ENCODE data around the gene PTPN13.

The PTPN13 gene

DNA sequence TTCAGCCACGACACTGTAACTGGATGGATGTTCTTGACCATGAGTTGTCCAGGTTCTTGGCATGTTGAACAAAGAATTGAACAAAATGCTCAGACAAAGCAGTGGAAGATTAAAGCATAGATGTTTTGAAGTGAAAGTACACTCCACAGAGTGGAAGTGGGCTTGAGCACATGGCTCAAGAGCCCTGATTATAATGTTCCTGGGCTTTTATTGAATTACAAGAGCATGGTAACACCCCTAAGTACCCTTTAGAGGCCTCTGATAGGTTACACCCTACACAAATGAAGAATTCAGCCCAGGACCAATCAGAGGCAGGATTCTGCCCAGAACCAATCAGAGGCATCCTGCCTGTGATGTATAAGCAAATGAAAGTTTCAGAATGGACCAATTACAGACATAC, 221.5 kb downstream of the PTPN13 start:
- 100% methylated on average over 1 of the region's 1 CpG; no CpG with 5 or more reads in 1 of the 2 experiments for WGBS, 2 experiments (ENCODE audit: insufficient coverage in 2 of 2)
- H3K9me3 ChIP-seq (ENCODE audit: control insufficient read depth, low read length) = peaks cover 6% of the 10 kb centered on the region
- H3K36me3 ChIP-seq (ENCODE audit: control insufficient read depth, insufficient read depth, low read length) = peaks cover 53% of the 10 kb centered on the region
- H3K27ac ChIP-seq (ENCODE audit: low read depth, low read length, severe bottlenecking) = no peak overlapping the region
- no peak overlapping the region for H3K4me3 ChIP-seq (ENCODE audit: extremely low read depth, insufficient read depth, low read length, poor library complexity, severe bottlenecking)
- peaks cover 11% of the 10 kb centered on the region for H3K4me1 ChIP-seq (ENCODE audit: control insufficient read depth, insufficient read depth, low read length, poor library complexity, severe bottlenecking)

DNA sequence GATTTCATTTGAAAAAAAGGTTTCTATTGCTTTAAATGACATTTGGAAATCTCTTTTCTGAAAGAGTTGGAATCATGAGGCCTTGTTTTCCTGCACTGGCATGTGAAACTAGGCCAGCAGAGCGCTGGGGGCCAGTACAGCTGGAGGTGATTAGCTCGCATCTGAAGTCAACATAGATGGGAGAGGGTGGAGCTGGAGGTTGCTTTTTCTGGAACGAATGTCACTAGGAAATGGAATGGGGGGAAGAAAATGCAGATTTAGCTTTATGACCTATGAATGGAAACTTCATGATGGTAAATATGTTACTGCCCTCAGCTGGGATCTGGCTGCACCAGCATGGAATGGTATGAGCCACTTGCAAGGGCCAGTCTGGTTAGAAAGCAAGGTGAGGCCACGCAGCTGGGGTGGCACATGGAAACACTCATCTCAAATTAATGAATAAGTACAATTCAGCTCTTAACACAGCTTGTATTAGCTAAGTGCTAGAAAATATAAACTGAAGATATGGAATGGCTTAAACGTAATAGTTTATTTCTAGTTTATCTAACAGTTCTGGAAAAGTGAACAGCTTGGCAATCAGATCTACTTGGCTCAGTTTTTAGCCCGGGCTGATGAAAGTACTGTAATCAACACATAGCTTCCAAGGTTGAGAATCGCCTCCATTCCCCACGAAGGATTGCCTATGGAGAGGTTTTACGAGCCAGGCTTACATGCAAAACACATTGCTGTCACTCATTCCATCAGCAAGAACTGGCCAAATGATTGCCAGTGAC, 222.6 kb downstream of the PTPN13 start:
- H3K4me3 ChIP-seq (ENCODE audit: extremely low read depth, insufficient read depth, low read length, poor library complexity, severe bottlenecking) = no peak overlapping the region
- H3K4me1 ChIP-seq (ENCODE audit: control insufficient read depth, insufficient read depth, low read length, poor library complexity, severe bottlenecking) = peaks cover 11% of the 10 kb centered on the region
- peaks cover 43% of the 10 kb centered on the region for H3K36me3 ChIP-seq (ENCODE audit: control insufficient read depth, insufficient read depth, low read length)
- H3K9me3 ChIP-seq (ENCODE audit: control insufficient read depth, low read length) = peaks cover 6% of the 10 kb centered on the region
- H3K27ac ChIP-seq (ENCODE audit: low read depth, low read length, severe bottlenecking) = no peak overlapping the region
- WGBS, 2 experiments (ENCODE audit: insufficient coverage in 2 of 2) = 95 to 97% methylated on average over 5 to 6 of the region's 9 CpGs

DNA sequence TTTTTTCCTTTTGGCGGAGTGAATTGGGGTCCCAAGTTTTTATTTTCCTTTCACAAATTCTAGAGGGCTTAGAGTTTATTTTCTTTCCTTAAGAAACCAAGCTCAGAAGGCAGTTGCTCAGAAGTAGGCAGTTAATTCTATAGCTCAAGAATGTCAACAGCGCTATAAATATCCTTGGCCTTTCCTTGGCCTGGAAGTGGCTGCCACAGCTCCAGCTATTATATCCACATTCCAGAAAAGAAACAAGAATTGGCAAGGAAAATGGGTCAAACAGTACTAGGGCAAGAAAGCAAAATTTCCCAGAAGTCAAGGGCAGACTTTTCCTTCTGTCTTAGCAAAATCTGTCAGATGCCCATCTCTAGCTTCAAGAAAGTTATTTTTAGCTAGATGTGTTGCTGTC, 224.1 kb downstream of the PTPN13 start:
- H3K36me3 ChIP-seq (ENCODE audit: control insufficient read depth, insufficient read depth, low read length) = peaks cover 33% of the 10 kb centered on the region
- peaks cover 6% of the 10 kb centered on the region for H3K9me3 ChIP-seq (ENCODE audit: control insufficient read depth, low read length)
- H3K27ac ChIP-seq (ENCODE audit: low read depth, low read length, severe bottlenecking) = no peak overlapping the region
- H3K4me3 ChIP-seq (ENCODE audit: extremely low read depth, insufficient read depth, low read length, poor library complexity, severe bottlenecking) = no peak overlapping the region
- 100% methylated on average over 1 of the region's 2 CpGs; no CpG with 5 or more reads in 1 of the 2 experiments for WGBS, 2 experiments (ENCODE audit: insufficient coverage in 2 of 2)
- peaks cover 11% of the 10 kb centered on the region for H3K4me1 ChIP-seq (ENCODE audit: control insufficient read depth, insufficient read depth, low read length, poor library complexity, severe bottlenecking)

GRCh38 chr4:86818841-86819240, 224.7 kb downstream of the PTPN13 start:
- Histone ChIP-seq H3K27ac (ENCODE audit: low read depth, low read length, severe bottlenecking) (no peak overlapping the region), H3K4me3 (ENCODE audit: extremely low read depth, insufficient read depth, low read length, poor library complexity, severe bottlenecking) (no peak overlapping the region)
- 93 to 100% methylated on average over 2 to 3 of the region's 3 CpGs for WGBS, 2 experiments (ENCODE audit: insufficient coverage in 2 of 2)

DNA sequence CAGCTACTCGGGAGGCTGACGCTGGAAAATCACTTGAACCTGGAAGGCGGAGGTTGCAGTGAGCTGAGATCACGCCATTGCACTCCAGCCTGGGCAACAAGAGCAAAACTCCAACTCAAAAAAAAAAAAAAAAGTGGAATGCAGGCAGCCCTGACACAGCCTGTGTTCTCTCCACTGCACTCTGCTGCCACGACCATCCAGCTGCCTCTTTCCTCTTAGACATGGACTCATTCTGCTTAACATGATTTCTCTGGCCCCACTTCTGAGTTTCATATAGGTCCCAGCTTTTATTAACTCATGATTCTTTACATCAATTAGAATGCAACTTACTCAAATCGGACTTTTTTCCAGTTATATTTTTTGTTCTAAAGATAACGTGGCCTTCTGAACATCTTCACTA, 225.4 kb downstream of the PTPN13 start:
- Histone ChIP-seq H3K27ac (ENCODE audit: low read depth, low read length, severe bottlenecking) (no peak overlapping the region), H3K9me3 (ENCODE audit: control insufficient read depth, low read length) (peaks cover 6% of the 10 kb centered on the region), H3K4me3 (ENCODE audit: extremely low read depth, insufficient read depth, low read length, poor library complexity, severe bottlenecking) (no peak overlapping the region), H3K4me1 (ENCODE audit: control insufficient read depth, insufficient read depth, low read length, poor library complexity, severe bottlenecking) (peaks cover 11% of the 10 kb centered on the region), H3K36me3 (ENCODE audit: control insufficient read depth, insufficient read depth, low read length) (peaks cover 20% of the 10 kb centered on the region)
- 87 to 95% methylated on average over 3 to 5 of the region's 7 CpGs for WGBS, 2 experiments (ENCODE audit: insufficient coverage in 2 of 2)

More at GRCh38 chr4:86818841-86819240, 224.7 kb downstream of the PTPN13 start:
- Histone ChIP-seq H3K36me3 (ENCODE audit: control insufficient read depth, insufficient read depth, low read length) (peaks cover 27% of the 10 kb centered on the region), H3K4me1 (ENCODE audit: control insufficient read depth, insufficient read depth, low read length, poor library complexity, severe bottlenecking) (peaks cover 11% of the 10 kb centered on the region), H3K9me3 (ENCODE audit: control insufficient read depth, low read length) (peaks cover 6% of the 10 kb centered on the region)

DNA sequence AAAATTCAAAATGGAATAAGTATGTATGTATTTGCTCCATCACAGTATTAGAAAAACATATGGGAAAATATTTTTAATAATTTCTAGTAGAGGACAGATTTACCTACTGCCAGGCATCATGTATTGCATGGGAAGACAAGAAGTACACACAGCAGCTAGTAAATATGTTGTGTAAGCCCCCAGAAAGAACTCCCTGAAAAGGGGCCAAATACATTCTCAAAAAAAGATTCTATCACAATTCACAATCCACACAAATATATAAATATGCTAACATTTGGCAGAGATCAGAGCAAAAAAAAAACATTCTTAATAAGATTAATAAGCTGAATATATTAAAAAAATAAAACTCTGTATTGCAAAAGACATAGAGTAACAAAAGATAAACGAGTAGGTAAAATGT, 227.0 kb downstream of the PTPN13 start:
- Histone ChIP-seq H3K4me3 (ENCODE audit: extremely low read depth, insufficient read depth, low read length, poor library complexity, severe bottlenecking) (no peak overlapping the region), H3K36me3 (ENCODE audit: control insufficient read depth, insufficient read depth, low read length) (peaks cover 6% of the 10 kb centered on the region), H3K4me1 (ENCODE audit: control insufficient read depth, insufficient read depth, low read length, poor library complexity, severe bottlenecking) (peaks cover 11% of the 10 kb centered on the region), H3K9me3 (ENCODE audit: control insufficient read depth, low read length) (no peaks in the 10 kb centered on the region), H3K27ac (ENCODE audit: low read depth, low read length, severe bottlenecking) (no peak overlapping the region)
- WGBS, 2 experiments (ENCODE audit: insufficient coverage in 2 of 2) = no CpG with 5 or more reads among the region's 1 CpG

DNA sequence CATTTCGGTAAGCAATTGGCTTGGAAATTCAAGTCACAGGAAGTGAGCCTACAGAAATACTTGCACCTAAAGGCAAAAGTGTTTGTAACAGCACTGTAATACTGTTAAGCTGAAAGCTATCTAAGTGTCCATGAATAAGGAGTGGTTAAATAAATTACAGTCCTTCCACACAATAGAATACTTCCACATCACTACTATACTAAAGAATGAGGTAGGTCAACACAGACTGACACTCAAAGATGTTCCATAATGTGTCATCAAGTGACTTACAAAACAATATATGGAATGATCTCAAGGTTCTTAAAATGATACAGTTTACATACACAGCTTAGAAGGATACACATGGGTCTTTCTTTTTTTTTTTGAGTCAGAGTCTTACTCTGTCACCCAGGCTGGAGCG, 228.0 kb downstream of the PTPN13 start:
- Histone ChIP-seq H3K9me3 (ENCODE audit: control insufficient read depth, low read length) (no peaks in the 10 kb centered on the region), H3K4me1 (ENCODE audit: control insufficient read depth, insufficient read depth, low read length, poor library complexity, severe bottlenecking) (peaks cover 11% of the 10 kb centered on the region), H3K27ac (ENCODE audit: low read depth, low read length, severe bottlenecking) (no peak overlapping the region), H3K36me3 (ENCODE audit: control insufficient read depth, insufficient read depth, low read length) (no peaks in the 10 kb centered on the region), H3K4me3 (ENCODE audit: extremely low read depth, insufficient read depth, low read length, poor library complexity, severe bottlenecking) (no peak overlapping the region)
- 94 to 100% methylated on average over 1 to 2 of the region's 2 CpGs for WGBS, 2 experiments (ENCODE audit: insufficient coverage in 2 of 2)

DNA sequence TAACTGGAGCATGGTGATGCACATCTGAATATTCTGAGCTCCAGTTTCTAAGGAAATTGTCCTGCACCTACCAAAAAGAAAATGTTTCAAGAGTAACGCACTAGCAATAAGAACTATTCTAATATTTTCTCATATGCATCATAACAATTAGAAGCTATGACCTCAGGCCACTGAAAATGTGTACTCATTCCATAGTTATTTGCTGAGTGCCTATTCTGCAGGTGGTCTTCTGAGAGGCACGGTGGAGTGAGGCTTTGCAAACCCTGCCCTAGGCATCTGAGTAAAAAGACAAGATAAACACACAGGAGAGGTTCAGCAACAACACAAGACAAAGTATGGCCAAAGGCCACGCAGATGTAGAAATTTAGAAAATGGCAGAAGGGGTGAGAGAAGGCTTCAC, 231.4 kb downstream of the PTPN13 start:
- 83 to 92% methylated on average over 2 to 3 of the region's 3 CpGs for WGBS, 2 experiments (ENCODE audit: insufficient coverage in 2 of 2)
- H3K36me3 ChIP-seq (ENCODE audit: control insufficient read depth, insufficient read depth, low read length) = no peaks in the 10 kb centered on the region
- H3K4me3 ChIP-seq (ENCODE audit: extremely low read depth, insufficient read depth, low read length, poor library complexity, severe bottlenecking) = no peak overlapping the region
- H3K9me3 ChIP-seq (ENCODE audit: control insufficient read depth, low read length) = no peaks in the 10 kb centered on the region
- no peaks in the 10 kb centered on the region for H3K4me1 ChIP-seq (ENCODE audit: control insufficient read depth, insufficient read depth, low read length, poor library complexity, severe bottlenecking)
- no peak overlapping the region for H3K27ac ChIP-seq (ENCODE audit: low read depth, low read length, severe bottlenecking)

- Histone ChIP-seq H3K36me3 (ENCODE audit: control insufficient read depth, insufficient read depth, low read length) (no peaks in the 10 kb centered on the region), H3K27ac (ENCODE audit: low read depth, low read length, severe bottlenecking) (no peak overlapping the region), H3K4me3 (ENCODE audit: extremely low read depth, insufficient read depth, low read length, poor library complexity, severe bottlenecking) (no peak overlapping the region), H3K4me1 (ENCODE audit: control insufficient read depth, insufficient read depth, low read length, poor library complexity, severe bottlenecking) (no peaks in the 10 kb centered on the region), H3K9me3 (ENCODE audit: control insufficient read depth, low read length) (no peaks in the 10 kb centered on the region)
- 90 to 92% methylated on average over 1 to 3 of the region's 5 CpGs for WGBS, 2 experiments (ENCODE audit: insufficient coverage in 2 of 2)
Measured at GRCh38 chr4:86831262-86832130, 237.4 kb downstream of the PTPN13 start.

DNA sequence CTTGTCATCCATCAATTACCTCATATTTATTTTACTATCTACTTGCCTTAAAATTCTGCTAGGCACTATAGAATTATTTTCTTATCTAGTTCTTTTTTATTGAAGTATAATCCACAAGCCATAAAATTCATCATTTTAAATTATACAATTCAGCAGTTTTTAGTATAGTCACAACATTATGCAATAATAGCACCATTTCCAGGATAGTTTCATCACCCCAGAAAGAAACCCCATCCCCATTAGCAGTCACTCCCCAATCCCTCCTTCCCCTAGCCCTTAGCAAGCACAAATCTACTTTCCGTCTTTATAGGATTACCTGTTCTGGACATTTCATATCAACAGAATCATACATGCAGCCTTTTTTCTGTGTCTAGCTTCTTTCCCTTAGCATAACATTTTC, 239.5 kb downstream of the PTPN13 start:
- 86 to 100% methylated on average over 1 of the region's 1 CpG for WGBS, 2 experiments (ENCODE audit: insufficient coverage in 2 of 2)

More for the DNA sequence above, 239.5 kb downstream of the PTPN13 start:
- Histone ChIP-seq H3K4me3 (ENCODE audit: extremely low read depth, insufficient read depth, low read length, poor library complexity, severe bottlenecking) (no peak overlapping the region), H3K36me3 (ENCODE audit: control insufficient read depth, insufficient read depth, low read length) (no peaks in the 10 kb centered on the region), H3K27ac (ENCODE audit: low read depth, low read length, severe bottlenecking) (no peak overlapping the region), H3K4me1 (ENCODE audit: control insufficient read depth, insufficient read depth, low read length, poor library complexity, severe bottlenecking) (no peaks in the 10 kb centered on the region), H3K9me3 (ENCODE audit: control insufficient read depth, low read length) (no peaks in the 10 kb centered on the region)
